RWPE2 (cell line): ENCODE data around the gene RTL9.

ENCODE experiments used
- ATAC-seq: fragments of 200-7000 bp; cut with Tn5 transposase; 3 replicates; pipeline ENCODE4 v1.9.1; 2021; ENCODE audit warnings: low read depth
- DNase-seq: peaks from one replicate; pipeline ENCODE4 v3.0.0-alpha.2; 2020; ENCODE audit warnings: low spot score
- H3K27ac ChIP-seq: fragments of 450-650 bp; 2 replicates; pipeline ENCODE4 v1.5.1; 2017; ENCODE audit warnings: mild to moderate bottlenecking; ENCODE audit not compliant: poor library complexity, severe bottlenecking
- H3K27me3 ChIP-seq: fragments of 250-450 bp; sonication (Bioruptor Pico); 2 replicates; pipeline ENCODE4 v1.5.1; 2021; ENCODE audit warnings: mild to moderate bottlenecking, moderate library complexity; ENCODE audit not compliant: insufficient read depth, poor library complexity, severe bottlenecking
- H3K36me3 ChIP-seq: fragments of 250-450 bp; sonication (Bioruptor Pico); 2 replicates; pipeline ENCODE4 v1.5.1; 2020; ENCODE audit warnings: low read depth, mild to moderate bottlenecking, moderate library complexity
- H3K4me1 ChIP-seq: fragments of 250-450 bp; sonication (Bioruptor Pico); 2 replicates; pipeline ENCODE4 v1.5.1; 2021; ENCODE audit warnings: mild to moderate bottlenecking, moderate library complexity; ENCODE audit not compliant: insufficient read depth, poor library complexity, severe bottlenecking
- H3K4me3 ChIP-seq: fragments of 250-450 bp; sonication (Bioruptor Pico); 2 replicates; pipeline ENCODE4 v1.5.1; 2021; ENCODE audit warnings: mild to moderate bottlenecking, moderate library complexity; ENCODE audit not compliant: severe bottlenecking
- H3K9me3 ChIP-seq: fragments of 250-450 bp; sonication (Bioruptor Pico); 2 replicates; pipeline ENCODE4 v1.5.1; 2021; ENCODE audit warnings: mild to moderate bottlenecking, moderate library complexity; ENCODE audit not compliant: severe bottlenecking
- TF ChIP-seq, protein P1 (sequence below): fragments of 450-650 bp; IDR thresholded peaks from one replicate; pipeline ENCODE4 v1.5.1; 2017; ENCODE audit warnings: mild to moderate bottlenecking, moderate library complexity; ENCODE audit not compliant: poor library complexity, severe bottlenecking

RTL9 gene

DNA sequence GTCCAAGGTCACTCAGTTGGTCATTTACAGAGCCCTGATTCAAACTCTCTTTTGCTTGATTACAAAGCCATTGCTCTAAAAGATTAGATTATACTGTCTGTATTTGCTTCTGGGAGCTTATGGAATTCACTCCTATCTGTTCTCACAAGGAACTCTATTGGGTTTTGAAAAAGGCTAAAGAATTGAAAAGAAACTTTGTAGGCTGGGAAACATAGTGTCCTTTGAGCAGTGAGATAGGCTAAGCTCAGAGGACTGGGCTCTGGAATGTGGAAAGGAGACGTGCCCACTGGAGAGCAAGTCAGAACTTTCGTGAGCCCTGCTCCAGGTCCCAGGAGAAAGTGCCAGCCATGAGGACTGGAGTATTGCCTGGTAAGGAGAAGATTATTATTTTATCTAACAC is at the start of gene RTL9:
Gene RTL9, plus strand, starts transcription at position 301 of the 400 bp plus-strand sequence. CDS start 91,770 bp downstream, outside the sequence.
- H3K9me3 ChIP-seq, result no peaks in the 10 kb centered on the region
- no peaks in the 10 kb centered on the region for H3K27me3 ChIP-seq
- H3K36me3 ChIP-seq, result no peaks in the 10 kb centered on the region
- H3K27ac ChIP-seq, result no peak within 1 kb of the TSS
- H3K4me1 ChIP-seq, result no peaks in the 10 kb centered on the region
- TF ChIP-seq, protein P1, sequence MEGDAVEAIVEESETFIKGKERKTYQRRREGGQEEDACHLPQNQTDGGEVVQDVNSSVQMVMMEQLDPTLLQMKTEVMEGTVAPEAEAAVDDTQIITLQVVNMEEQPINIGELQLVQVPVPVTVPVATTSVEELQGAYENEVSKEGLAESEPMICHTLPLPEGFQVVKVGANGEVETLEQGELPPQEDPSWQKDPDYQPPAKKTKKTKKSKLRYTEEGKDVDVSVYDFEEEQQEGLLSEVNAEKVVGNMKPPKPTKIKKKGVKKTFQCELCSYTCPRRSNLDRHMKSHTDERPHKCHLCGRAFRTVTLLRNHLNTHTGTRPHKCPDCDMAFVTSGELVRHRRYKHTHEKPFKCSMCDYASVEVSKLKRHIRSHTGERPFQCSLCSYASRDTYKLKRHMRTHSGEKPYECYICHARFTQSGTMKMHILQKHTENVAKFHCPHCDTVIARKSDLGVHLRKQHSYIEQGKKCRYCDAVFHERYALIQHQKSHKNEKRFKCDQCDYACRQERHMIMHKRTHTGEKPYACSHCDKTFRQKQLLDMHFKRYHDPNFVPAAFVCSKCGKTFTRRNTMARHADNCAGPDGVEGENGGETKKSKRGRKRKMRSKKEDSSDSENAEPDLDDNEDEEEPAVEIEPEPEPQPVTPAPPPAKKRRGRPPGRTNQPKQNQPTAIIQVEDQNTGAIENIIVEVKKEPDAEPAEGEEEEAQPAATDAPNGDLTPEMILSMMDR, result no peak
- DNase-seq, result no peak
- ATAC-seq, result no peak
- H3K4me3 ChIP-seq, result no peak within 1 kb of the TSS

DNA sequence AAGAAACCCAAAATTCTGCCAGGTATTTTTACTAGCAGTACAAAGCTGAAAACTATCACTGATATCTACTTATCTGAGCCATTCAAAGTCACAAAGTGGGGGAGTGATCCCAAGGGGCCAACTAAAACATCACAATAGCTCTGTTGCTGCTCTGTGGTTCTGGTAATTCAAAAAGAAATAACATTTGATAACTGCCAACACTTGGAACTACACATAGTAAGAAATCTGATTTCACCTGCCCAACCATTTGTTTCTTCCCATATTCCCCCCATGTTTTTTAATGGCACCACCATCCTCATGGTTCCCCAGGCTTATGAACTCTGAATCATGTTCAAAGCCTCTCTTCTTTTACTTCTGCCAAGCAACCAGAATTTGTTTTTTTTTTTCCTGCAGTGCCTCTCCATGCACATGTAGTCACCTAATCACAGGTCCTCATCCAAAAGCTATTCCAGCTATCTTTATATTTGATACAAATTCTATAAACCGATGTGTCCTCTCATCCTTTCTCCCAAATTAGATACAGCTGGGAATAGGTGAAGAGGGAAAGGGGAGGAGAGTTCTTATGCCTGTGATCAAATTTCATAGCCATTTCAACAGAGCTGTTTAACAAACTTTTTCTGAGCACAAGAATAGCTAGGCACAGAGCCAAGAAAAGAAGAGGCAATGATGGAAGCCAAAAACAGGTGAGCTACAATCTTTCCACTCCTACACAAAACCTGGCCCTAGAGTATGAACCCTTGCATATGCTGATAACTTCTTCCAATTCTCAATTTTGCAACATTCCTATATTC is 48.5 kb upstream of the RTL9 start:
- ATAC-seq, result no peak
- no peak overlapping the region for H3K27ac ChIP-seq

DNA sequence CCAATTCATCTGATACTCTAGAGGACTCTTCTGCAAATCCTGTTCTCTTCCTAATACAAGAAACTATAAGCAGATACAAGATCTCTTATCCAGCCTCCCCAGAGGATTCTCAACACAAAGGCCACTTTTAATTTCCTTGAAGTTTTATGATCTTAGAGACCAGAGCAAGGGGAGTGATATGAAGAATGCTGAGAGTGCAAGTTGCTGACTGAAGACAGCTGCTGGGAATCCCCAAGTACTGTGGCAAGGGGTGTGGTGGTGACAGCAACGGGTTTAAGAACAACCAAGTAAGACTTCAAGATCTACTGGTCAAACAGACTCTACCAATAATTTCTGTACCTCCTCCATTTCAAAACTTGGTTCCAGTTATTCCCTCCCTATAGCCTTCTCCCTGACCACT is 47.8 kb upstream of the RTL9 start:
- Histone ChIP-seq H3K4me1 (no peaks in the 10 kb centered on the region), H3K36me3 (no peaks in the 10 kb centered on the region), H3K27me3 (no peaks in the 10 kb centered on the region), H3K27ac (no peak overlapping the region), H3K4me3 (no peak overlapping the region), H3K9me3 (no peaks in the 10 kb centered on the region)
- DNase-seq, result no peak
- TF ChIP-seq, protein P1, result no peak
- ATAC-seq, result no peak

More for the DNA sequence above, 48.5 kb upstream of the RTL9 start:
- Histone ChIP-seq H3K27me3 (no peaks in the 10 kb centered on the region), H3K4me3 (no peak overlapping the region), H3K9me3 (no peaks in the 10 kb centered on the region), H3K36me3 (no peaks in the 10 kb centered on the region), H3K4me1 (no peaks in the 10 kb centered on the region)
- TF ChIP-seq, protein P1, result no peak
- no peak for DNase-seq

DNA sequence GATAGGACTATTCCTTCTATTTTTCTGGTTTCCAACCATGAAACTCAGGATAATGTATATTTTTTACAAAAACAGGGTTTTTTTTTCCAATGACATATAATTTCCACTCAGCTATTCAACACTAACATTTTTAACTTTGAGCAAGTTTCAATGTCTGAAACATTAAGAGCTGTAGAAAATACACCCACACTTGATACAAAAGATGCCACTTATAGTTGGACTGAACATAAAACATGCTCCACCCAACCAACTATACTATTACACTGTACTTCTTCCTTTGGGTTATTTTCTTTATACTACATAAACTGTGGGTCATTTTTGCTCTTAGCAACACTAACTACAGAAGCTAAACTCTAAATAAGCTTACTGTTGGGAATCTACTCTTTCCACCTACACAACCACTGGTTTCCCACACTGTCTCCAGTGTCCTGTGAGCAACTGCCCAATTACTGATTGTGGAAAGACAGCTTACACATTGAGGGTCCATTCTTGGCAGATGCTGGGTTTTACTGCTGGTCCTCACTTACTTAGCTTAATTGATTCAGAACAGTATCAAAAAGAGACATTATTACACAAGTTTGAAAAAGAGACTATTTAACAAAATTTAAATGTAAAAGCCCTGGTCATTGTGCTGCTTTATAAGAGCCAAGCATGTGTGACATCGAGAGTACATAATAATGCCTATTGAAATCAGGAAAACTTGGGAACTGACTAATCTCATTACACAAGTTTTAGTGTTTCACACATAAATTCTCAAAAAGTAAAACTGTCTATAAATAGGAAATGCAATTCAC is 47.0 kb upstream of the RTL9 start:
- no peak for DNase-seq
- Histone ChIP-seq H3K27me3 (no peaks in the 10 kb centered on the region), H3K9me3 (no peaks in the 10 kb centered on the region), H3K4me1 (no peaks in the 10 kb centered on the region), H3K4me3 (no peak overlapping the region), H3K36me3 (no peaks in the 10 kb centered on the region), H3K27ac (no peak overlapping the region)
- no peak for ATAC-seq
- TF ChIP-seq, protein P1, result no peak

DNA sequence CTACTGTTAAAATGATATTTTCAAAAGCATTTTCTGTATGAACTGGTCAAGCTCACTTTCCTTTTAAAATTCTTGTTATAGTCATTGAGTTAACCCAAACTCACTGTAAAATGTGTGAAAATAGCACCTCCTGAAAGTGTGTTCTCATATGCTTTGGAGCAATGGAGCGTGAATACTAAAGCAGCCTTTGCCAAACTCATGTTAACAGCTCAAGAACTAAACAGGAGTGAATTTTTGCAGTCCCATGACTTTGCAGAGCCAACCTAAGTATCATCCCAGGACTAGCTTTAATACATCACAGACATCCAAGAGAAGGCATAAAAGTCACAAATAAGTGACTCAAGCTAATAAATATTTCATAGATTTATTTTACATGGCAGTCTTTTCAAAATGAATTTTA is 43.1 kb upstream of the RTL9 start:
- no peak overlapping the region for H3K4me3 ChIP-seq
- H3K36me3 ChIP-seq, result no peaks in the 10 kb centered on the region
- DNase-seq (no peak), ATAC-seq (no peak)
- no peaks in the 10 kb centered on the region for H3K27me3 ChIP-seq
- H3K27ac ChIP-seq, result no peak overlapping the region
- no peaks in the 10 kb centered on the region for H3K9me3 ChIP-seq
- TF ChIP-seq, protein P1, result no peak
- no peaks in the 10 kb centered on the region for H3K4me1 ChIP-seq
